A549 (cell line): ENCODE measurements around the gene SLIT2. TPM values are rescaled to one million over a fixed set of nuclear protein-coding genes. Genes with fewer than 3 reads are reported as not detected.

Experiments used
- ATAC-seq, 2 experiments: fragments of 200-7000 bp in 1 of 2; fragments of >200 bp in 1 of 2; cut with Nextera tagmentation in 1 of 2; cut with Tn5 transposase in 1 of 2; 3 replicates each; pipeline versions ENCODE4 v1.8.0 to v1.9.1; 2018 to 2020; ENCODE audit warnings: mild to moderate bottlenecking in 1 of 2, moderate library complexity in 1 of 2
- CTCF ChIA-PET: fragments of 300-600 bp; sonication (Branson Sonifier 250); formaldehyde crosslinking; extraction: SDS; loops from one replicate; lab custom pipeline; 2021; ENCODE audit warnings: antibody characterized with exemption, inconsistent platforms; lab: Yijun Ruan, JAX
- POLR2A ChIA-PET: fragments of 350-600 bp; formaldehyde crosslinking; extraction: SDS; loops from one replicate; lab custom pipeline; 2021; ENCODE audit warnings: antibody characterized with exemption, inconsistent platforms; lab: Yijun Ruan, JAX
- DNase-seq, 2 experiments: peaks; one replicate each; pipeline versions ENCODE4 v3.0.0 to v3.0.0-alpha.2; 2011 to 2016; ENCODE audit warnings: low read depth in 1 of 2, low spot score in 1 of 2
- FAIRE-seq: peaks from 2 replicates; lab custom pipeline; 2011; peaks lifted over from hg19 to GRCh38; lab: Jason Lieb, UNC
- H3K27ac ChIP-seq, 2 experiments: fragments of >200 bp; sonication (Bioruptor Twin); formaldehyde crosslinking; 3 replicates each; pipeline ENCODE4 v1.5.1; 2016 to 2017
- H3K4me1 ChIP-seq: fragments of >200 bp; sonication (Bioruptor Twin); formaldehyde crosslinking; 3 replicates; pipeline ENCODE4 v1.6.1; 2016
- H3K4me2 ChIP-seq: fragments of >200 bp; sonication (Bioruptor Twin); formaldehyde crosslinking; 3 replicates; pipeline ENCODE4 v1.6.1; 2016
- H3K4me3 ChIP-seq: fragments of >200 bp; sonication (Bioruptor Twin); formaldehyde crosslinking; 3 replicates; pipeline ENCODE4 v1.5.1; 2016
- H3K9me3 ChIP-seq: fragments of >200 bp; sonication (Bioruptor Twin); formaldehyde crosslinking; 3 replicates; pipeline ENCODE4 v1.6.1; 2016
- ATOH8 ChIP-seq: fragments of 250-450 bp; sonication (Bioruptor Pico); IDR thresholded peaks from 2 replicates; pipeline ENCODE4 v1.5.0; 2020; ENCODE audit warnings: low read depth, mild to moderate bottlenecking, moderate library complexity
- BCL3 ChIP-seq: fragments of >200 bp; sonication (Bioruptor Twin); formaldehyde crosslinking; IDR thresholded peaks from 3 replicates; pipeline ENCODE4 v1.6.1; 2016
- BHLHE40 ChIP-seq: IDR thresholded peaks from 2 replicates; pipeline ENCODE4 v1.6.1; 2012; ENCODE audit warnings: low read depth, low read length, inconsistent platforms
- EHF ChIP-seq: fragments of 250-450 bp; sonication (Bioruptor Pico); IDR thresholded peaks from 2 replicates; pipeline ENCODE4 v1.5.0; 2020; ENCODE audit warnings: mild to moderate bottlenecking
- EP300 ChIP-seq, 2 experiments: fragments of >200 bp; sonication (Bioruptor Twin); formaldehyde crosslinking; IDR thresholded peaks; 2 replicates in 1 of 2; 3 replicates in 1 of 2; pipeline ENCODE4 v1.6.1; 2016 to 2017
- ESRRA ChIP-seq: fragments of 150-350 bp; IDR thresholded peaks from 2 replicates; pipeline ENCODE4 v1.6.1; 2014; ENCODE audit warnings: mild to moderate bottlenecking, low read length, borderline replicate concordance
- FOSB ChIP-seq: fragments of 250-450 bp; sonication (Bioruptor Pico); IDR thresholded peaks from 2 replicates; pipeline ENCODE4 v1.5.0; 2020; ENCODE audit warnings: mild to moderate bottlenecking, moderate library complexity
- FOXS1 ChIP-seq: fragments of 250-450 bp; sonication (Bioruptor Pico); IDR thresholded peaks from 2 replicates; pipeline ENCODE4 v1.5.0; 2020; ENCODE audit warnings: mild to moderate bottlenecking, moderate library complexity
- GATA3 ChIP-seq: IDR thresholded peaks from 2 replicates; pipeline ENCODE4 v1.6.1; 2012; ENCODE audit warnings: borderline replicate concordance
- HEYL ChIP-seq: fragments of 250-450 bp; sonication (Bioruptor Pico); IDR thresholded peaks from 2 replicates; pipeline ENCODE4 v1.8.0; 2021; ENCODE audit warnings: mild to moderate bottlenecking, moderate library complexity
- HMGXB4 ChIP-seq: fragments of 250-450 bp; sonication (Bioruptor Pico); IDR thresholded peaks from 2 replicates; pipeline ENCODE4 v1.5.0; 2021; ENCODE audit warnings: mild to moderate bottlenecking, moderate library complexity, borderline replicate concordance
- HOXB13 ChIP-seq: fragments of 250-450 bp; sonication (Bioruptor Pico); IDR thresholded peaks from 2 replicates; pipeline ENCODE4 v1.5.0; 2020; ENCODE audit warnings: low read depth, mild to moderate bottlenecking, moderate library complexity
- JUN ChIP-seq, 2 experiments: fragments of >200 bp; sonication (Bioruptor Twin); formaldehyde crosslinking; IDR thresholded peaks; 2 replicates in 1 of 2; 3 replicates in 1 of 2; pipeline ENCODE4 v1.6.1; 2016 to 2017
- JUNB ChIP-seq: fragments of >200 bp; sonication (Bioruptor Twin); formaldehyde crosslinking; IDR thresholded peaks from 2 replicates; pipeline ENCODE4 v1.6.1; 2016
- KDM1A ChIP-seq: fragments of 200-600 bp; sonication (generic); IDR thresholded peaks from 2 replicates; pipeline ENCODE4 v1.6.1; 2016; ENCODE audit warnings: low read depth, mild to moderate bottlenecking
- KDM5A ChIP-seq: fragments of 200-600 bp; sonication (generic); IDR thresholded peaks from 2 replicates; pipeline ENCODE4 v1.6.1; 2016; ENCODE audit warnings: antibody characterized with exemption, mild to moderate bottlenecking
- MAX ChIP-seq: IDR thresholded peaks from 2 replicates; pipeline ENCODE4 v1.6.1; 2012
- MYC ChIP-seq: IDR thresholded peaks from 2 replicates; pipeline ENCODE4 v1.6.1; 2012; ENCODE audit warnings: mild to moderate bottlenecking, inconsistent platforms, low read length, improper control_type of control experiment, borderline replicate concordance
- NPAS2 ChIP-seq: fragments of 250-450 bp; sonication (Bioruptor Pico); IDR thresholded peaks from 2 replicates; pipeline ENCODE4 v1.8.0; 2022; ENCODE audit warnings: mild to moderate bottlenecking, moderate library complexity, borderline replicate concordance
- PHF8 ChIP-seq: fragments of 200-600 bp; sonication (generic); IDR thresholded peaks from 2 replicates; pipeline ENCODE4 v1.6.1; 2016; ENCODE audit warnings: low read depth, mild to moderate bottlenecking, antibody characterized with exemption, moderate library complexity, borderline replicate concordance
- RARB ChIP-seq: fragments of 250-450 bp; sonication (Bioruptor Pico); IDR thresholded peaks from 2 replicates; pipeline ENCODE4 v1.8.0; 2021; ENCODE audit warnings: mild to moderate bottlenecking, moderate library complexity
- SMC3 ChIP-seq: fragments of >200 bp; sonication (Bioruptor Twin); formaldehyde crosslinking; IDR thresholded peaks from 3 replicates; pipeline ENCODE4 v1.6.1; 2018; ENCODE audit warnings: inconsistent platforms
- SREBF2 ChIP-seq: fragments of 450-650 bp; IDR thresholded peaks from 2 replicates; pipeline ENCODE4 v1.6.1; 2014; ENCODE audit warnings: mild to moderate bottlenecking, moderate library complexity
- TP53 ChIP-seq: fragments of 250-450 bp; sonication (Bioruptor Pico); IDR thresholded peaks from 2 replicates; pipeline ENCODE4 v1.5.0; 2021; ENCODE audit warnings: mild to moderate bottlenecking, moderate library complexity
- ZFP36 ChIP-seq: fragments of 450-650 bp; IDR thresholded peaks from 2 replicates; pipeline ENCODE4 v1.6.1; 2014; ENCODE audit warnings: borderline replicate concordance; ENCODE audit not compliant: partially characterized antibody
- ZNF302 ChIP-seq: fragments of 250-450 bp; sonication (Bioruptor Pico); IDR thresholded peaks from 2 replicates; pipeline ENCODE4 v1.9.0; 2021; ENCODE audit warnings: inconsistent platforms, mild to moderate bottlenecking, moderate library complexity
- WGBS: methylation state at CpG from one replicate; pipeline ENCODE4 v1.1.6; 2017; ENCODE audit errors: missing lambda C conversion rate; 5-methylcytosine and 5-hydroxymethylcytosine counted together
- polyA plus RNA-seq, 4 experiments: library from polyadenylated mRNA; depleted of rRNA in 3 of 4; stranded (reverse); fragments of >200 nt; fragmentation: RNase III in 1 of 4; extraction: RNeasy Plus Mini Kit Qiagen cat#74134 plus additional on column Dnase treatment in 1 of 4; gene quantifications; 2 replicates in 3 of 4; 3 replicates in 1 of 4; pipeline ENCODE4 v1.2.3, GENCODE V29; 2011 to 2017
- TF ChIP-seq, protein P1 (sequence below): fragments of 150-350 bp; IDR thresholded peaks from 2 replicates; pipeline ENCODE4 v1.6.1; 2014; ENCODE audit warnings: low read depth, mild to moderate bottlenecking, low read length
- TF ChIP-seq, protein P2 (sequence below): fragments of >200 bp; sonication (Bioruptor Twin); formaldehyde crosslinking; IDR thresholded peaks from 2 replicates; pipeline ENCODE4 v1.6.1; 2016

Gene SLIT2
- polyA plus RNA-seq, 2 of the 4 experiments (the other 2 are of a cell fraction): not detected

DNA sequence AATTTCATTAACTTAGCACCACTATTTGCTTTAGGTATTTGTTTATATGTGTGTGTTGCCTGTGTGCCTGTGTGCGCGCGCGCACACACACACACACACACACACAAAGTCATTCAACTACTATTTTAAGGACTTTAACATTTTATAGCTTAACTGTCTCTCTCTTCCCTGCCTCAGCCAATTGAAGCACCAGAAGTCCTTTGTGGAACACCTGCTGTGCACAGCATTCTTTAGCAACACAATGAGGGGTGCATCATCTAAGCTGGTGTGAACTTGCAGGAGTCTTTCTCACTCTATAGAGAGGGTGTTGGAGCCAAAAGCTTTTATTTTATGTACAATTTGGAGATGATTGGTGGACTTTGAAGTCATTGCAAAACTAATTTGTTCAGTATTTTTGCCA lies 31.3 kb downstream of the SLIT2 start:
- POLR2A ChIA-PET: no interaction called here
- Histone ChIP-seq H3K27ac (no peak overlapping the region), H3K4me2 (no peak overlapping the region), H3K4me3 (no peak overlapping the region), H3K9me3 (no peaks in the 10 kb centered on the region), H3K4me1 (no peaks in the 10 kb centered on the region)
- FAIRE-seq: no peak
- no peak for TF ChIP-seq FOSB (CRISPR knock-in tag)
- 86% methylated on average over 4 of the region's 4 CpGs for WGBS
- DNase-seq: no peak
- no peak for ATAC-seq
- CTCF ChIA-PET: no interaction called here

DNA sequence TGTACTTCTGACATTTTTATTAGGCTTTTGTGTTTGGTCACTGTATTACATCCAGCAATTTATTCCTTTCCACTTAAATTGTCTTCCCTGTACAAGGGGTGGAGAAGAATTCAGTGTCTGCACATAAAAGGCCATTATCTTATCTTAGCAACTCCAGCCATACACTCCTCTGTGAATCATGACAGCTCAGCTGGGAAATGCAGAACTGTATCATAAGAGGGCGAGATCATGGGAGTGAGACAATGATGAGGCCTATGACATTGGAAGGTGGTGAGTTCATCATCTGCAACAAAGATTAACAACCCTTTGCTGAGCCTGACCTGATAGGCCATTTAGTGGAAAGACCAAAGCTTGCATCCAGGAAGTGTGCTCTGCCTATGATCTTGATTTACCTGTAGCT lies 33.3 kb downstream of the SLIT2 start:
- Histone ChIP-seq H3K4me2 (no peak overlapping the region), H3K4me1 (no peaks in the 10 kb centered on the region), H3K9me3 (no peaks in the 10 kb centered on the region), H3K27ac (no peak overlapping the region), H3K4me3 (no peak overlapping the region)
- WGBS: 0% methylated on average over 1 of the region's 1 CpG
- ATAC-seq (no peak), FAIRE-seq (no peak), DNase-seq (no peak)
- ChIA-PET POLR2A (no interaction called here), CTCF (interaction anchor here (1.2 kb wide), 1 partner anchor 14 kb away, joined by 4 read pairs; no protein-coding TSS in a partner anchor)
- TF ChIP-seq ESRRA: no peak
- TF ChIP-seq MYC: no peak
- no peak for TF ChIP-seq EHF
- no peak for TF ChIP-seq TP53 (CRISPR knock-in tag)
- TF ChIP-seq EP300 (IDR thresholded peaks at IDR 0.05): no peak
- no peak for TF ChIP-seq SMC3
- TF ChIP-seq, protein P1, sequence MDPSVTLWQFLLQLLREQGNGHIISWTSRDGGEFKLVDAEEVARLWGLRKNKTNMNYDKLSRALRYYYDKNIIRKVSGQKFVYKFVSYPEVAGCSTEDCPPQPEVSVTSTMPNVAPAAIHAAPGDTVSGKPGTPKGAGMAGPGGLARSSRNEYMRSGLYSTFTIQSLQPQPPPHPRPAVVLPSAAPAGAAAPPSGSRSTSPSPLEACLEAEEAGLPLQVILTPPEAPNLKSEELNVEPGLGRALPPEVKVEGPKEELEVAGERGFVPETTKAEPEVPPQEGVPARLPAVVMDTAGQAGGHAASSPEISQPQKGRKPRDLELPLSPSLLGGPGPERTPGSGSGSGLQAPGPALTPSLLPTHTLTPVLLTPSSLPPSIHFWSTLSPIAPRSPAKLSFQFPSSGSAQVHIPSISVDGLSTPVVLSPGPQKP: no peak
- no peak for TF ChIP-seq PHF8
- TF ChIP-seq HOXB13: no peak
- TF ChIP-seq, protein P2, sequence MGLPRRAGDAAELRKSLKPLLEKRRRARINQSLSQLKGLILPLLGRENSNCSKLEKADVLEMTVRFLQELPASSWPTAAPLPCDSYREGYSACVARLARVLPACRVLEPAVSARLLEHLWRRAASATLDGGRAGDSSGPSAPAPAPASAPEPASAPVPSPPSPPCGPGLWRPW: no peak
- TF ChIP-seq SREBF2: no peak
- TF ChIP-seq RARB (CRISPR knock-in tag): no peak
- TF ChIP-seq MAX: no peak
- no peak for TF ChIP-seq NPAS2 (CRISPR knock-in tag)
- no peak for TF ChIP-seq HMGXB4 (CRISPR knock-in tag)

DNA sequence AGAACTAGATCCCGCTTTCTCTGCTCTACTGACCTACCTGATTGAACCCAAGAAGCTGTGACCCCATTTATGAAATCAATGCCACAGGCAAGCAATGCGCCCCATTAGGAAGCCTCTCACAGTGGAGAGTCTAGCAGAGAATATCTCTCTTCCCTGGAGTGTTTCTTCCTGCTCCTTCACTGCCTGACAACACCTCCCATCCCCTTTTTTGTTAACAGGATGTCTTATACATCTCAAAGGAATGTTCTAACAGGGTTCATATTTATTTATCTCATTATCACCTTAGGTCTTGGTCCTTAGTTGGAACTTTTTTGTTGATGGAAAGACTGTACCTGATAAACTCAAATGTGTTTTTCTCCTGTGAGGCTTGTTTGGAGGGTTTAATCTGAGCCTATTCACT lies 35.5 kb downstream of the SLIT2 start:
- TF ChIP-seq KDM1A (no peak), SREBF2 (no peak), EP300 (IDR thresholded peaks at IDR 0.05) (no peak), JUN (IDR thresholded peaks at IDR 0.05) (no peak), HEYL (CRISPR knock-in tag) (no peak), GATA3 (no peak), JUNB (no peak), ZFP36 (no peak), BCL3 (no peak), MAX (no peak), BHLHE40 (no peak), KDM5A (no peak), NPAS2 (CRISPR knock-in tag) (no peak), FOSB (CRISPR knock-in tag) (no peak), ATOH8 (no peak), FOXS1 (CRISPR knock-in tag) (no peak), ZNF302 (CRISPR knock-in tag) (no peak), TP53 (CRISPR knock-in tag) (no peak), MYC (no peak)
- TF ChIP-seq, protein P2: no peak
- Histone ChIP-seq H3K4me2 (no peak overlapping the region), H3K4me3 (no peak overlapping the region), H3K9me3 (no peaks in the 10 kb centered on the region), H3K4me1 (no peaks in the 10 kb centered on the region), H3K27ac (no peak overlapping the region)
- DNase-seq (no peak), ATAC-seq (no peak), FAIRE-seq (no peak)
- POLR2A ChIA-PET: no interaction called here
- 0% methylated on average over 2 of the region's 2 CpGs for WGBS
- CTCF ChIA-PET: no interaction called here
